ENCODE results near the gene IGF2BP2. TPM values are rescaled to one million over a fixed set of nuclear protein-coding genes. Genes with fewer than 3 reads are reported as not detected.
A peak's percentile ranks its signal among the peaks of the same experiment; 100 is the strongest.

The IGF2BP2 gene
- total and polyA plus RNA-seq, 2 of the 13 experiments (the other 11 are each of a cell fraction or from before 2014, with no cell fraction given) = 6.5 to 46.0 TPM

- TF ChIP-seq LRRFIP1 (CRISPR knock-in tag; conservative IDR thresholded peaks at IDR 0.05) (no peak), PAWR (CRISPR knock-in tag; IDR thresholded peaks at IDR 0.05; ENCODE audit: borderline replicate concordance) (no peak), MZF1 (CRISPR knock-in tag; IDR thresholded peaks at IDR 0.05; ENCODE audit: borderline replicate concordance) (no peak), ATF3 (CRISPR knock-in tag; IDR thresholded peaks at IDR 0.05) (no peak), PITX1 (CRISPR knock-in tag; IDR thresholded peaks at IDR 0.05) (no peak), ZNF674 (CRISPR knock-in tag; IDR thresholded peaks at IDR 0.05; ENCODE audit: low read depth) (no peak), NFAT5 (CRISPR knock-in tag; IDR thresholded peaks at IDR 0.05) (no peak), SIX1 (CRISPR knock-in tag; IDR thresholded peaks at IDR 0.05; ENCODE audit: borderline replicate concordance) (no peak), ZNF772 (CRISPR knock-in tag; IDR thresholded peaks at IDR 0.05) (no peak), TBX3 (IDR thresholded peaks at IDR 0.05; ENCODE audit: borderline replicate concordance) (no peak), ZNF619 (CRISPR knock-in tag; IDR thresholded peaks at IDR 0.05) (no peak), YEATS2 (CRISPR knock-in tag; IDR thresholded peaks at IDR 0.05; ENCODE audit: borderline replicate concordance) (no peak), ZSCAN31 (CRISPR knock-in tag; IDR thresholded peaks at IDR 0.05; ENCODE audit: low read depth) (peak; percentile 48; the same call in 1 of the 2 replicates), ZBTB7B (CRISPR knock-in tag; IDR thresholded peaks at IDR 0.05) (no peak; the same call in 1 of the 2 replicates), REST (IDR thresholded peaks at IDR 0.05; ENCODE audit: borderline replicate concordance in 1 of 2, low read depth in 1 of 2, low read length in 2 of 2) (no peak), HNRNPLL (IDR thresholded peaks at IDR 0.05; ENCODE audit: low read depth, low read length, poor library complexity, severe bottlenecking) (peak; percentile 88)
Observed at GRCh38 chr3:185825006-185825638, at the start of gene IGF2BP2 (continued).
